ENCODE data around the gene RALGPS1.

DNA sequence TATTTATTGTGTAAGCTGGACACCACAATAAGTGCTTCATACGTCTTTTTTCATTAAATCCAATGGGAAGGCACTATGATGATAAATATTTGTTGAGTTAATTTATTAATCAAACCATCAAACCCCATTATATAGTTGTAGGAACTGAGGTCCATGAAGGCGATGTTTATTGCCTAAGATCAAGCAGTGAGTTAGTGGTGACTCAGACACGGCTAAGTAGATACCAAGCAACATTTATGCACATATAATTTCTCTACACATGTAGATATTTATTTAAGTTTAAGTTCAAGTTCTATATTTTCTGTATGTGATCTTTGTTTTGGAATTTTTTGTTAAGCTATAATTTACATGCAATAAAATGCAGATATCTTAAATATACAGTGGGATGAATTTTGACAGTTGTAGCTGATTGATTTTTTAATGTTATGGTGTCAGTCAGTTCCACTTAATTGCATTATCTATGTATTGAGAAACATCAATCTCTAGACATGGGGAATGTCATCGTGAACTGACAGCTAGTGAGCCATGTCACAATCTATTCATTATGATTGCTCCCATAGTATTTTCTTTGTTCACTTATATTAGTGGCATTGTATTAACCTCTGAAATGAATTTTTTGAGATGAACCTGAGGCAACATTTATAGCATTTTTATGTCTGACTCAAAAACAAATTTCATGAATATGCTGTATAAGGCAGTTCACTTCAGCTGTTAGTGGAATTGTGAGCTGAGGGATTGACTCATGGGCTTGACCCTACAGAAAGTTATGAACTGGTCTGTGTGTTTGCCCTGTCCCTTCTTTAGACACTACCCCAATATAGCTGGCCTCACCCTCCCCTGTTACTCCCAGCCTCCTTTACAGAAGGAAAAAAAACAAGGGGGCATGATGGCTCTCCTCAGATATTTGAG is 338.1 kb downstream of the RALGPS1 start:
- TF ChIP-seq POLR2A (IDR thresholded peaks at IDR 0.05; ENCODE audit: low read depth), result no peak
- TF ChIP-seq, protein P1, sequence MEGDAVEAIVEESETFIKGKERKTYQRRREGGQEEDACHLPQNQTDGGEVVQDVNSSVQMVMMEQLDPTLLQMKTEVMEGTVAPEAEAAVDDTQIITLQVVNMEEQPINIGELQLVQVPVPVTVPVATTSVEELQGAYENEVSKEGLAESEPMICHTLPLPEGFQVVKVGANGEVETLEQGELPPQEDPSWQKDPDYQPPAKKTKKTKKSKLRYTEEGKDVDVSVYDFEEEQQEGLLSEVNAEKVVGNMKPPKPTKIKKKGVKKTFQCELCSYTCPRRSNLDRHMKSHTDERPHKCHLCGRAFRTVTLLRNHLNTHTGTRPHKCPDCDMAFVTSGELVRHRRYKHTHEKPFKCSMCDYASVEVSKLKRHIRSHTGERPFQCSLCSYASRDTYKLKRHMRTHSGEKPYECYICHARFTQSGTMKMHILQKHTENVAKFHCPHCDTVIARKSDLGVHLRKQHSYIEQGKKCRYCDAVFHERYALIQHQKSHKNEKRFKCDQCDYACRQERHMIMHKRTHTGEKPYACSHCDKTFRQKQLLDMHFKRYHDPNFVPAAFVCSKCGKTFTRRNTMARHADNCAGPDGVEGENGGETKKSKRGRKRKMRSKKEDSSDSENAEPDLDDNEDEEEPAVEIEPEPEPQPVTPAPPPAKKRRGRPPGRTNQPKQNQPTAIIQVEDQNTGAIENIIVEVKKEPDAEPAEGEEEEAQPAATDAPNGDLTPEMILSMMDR (IDR thresholded peaks at IDR 0.05), result no peak
- TF ChIP-seq EP300 (IDR thresholded peaks at IDR 0.05), result no peak
